Osteoblast (primary cell): ENCODE data around the gene GRB10. TPM values are rescaled to one million over a fixed set of nuclear protein-coding genes. Genes with fewer than 3 reads are reported as not detected.

Experiments used
- DNase-seq: peaks from one replicate; pipeline ENCODE4 v3.0.0; 2011; ENCODE audit warnings: low spot score, mixed read lengths; ENCODE audit not compliant: insufficient read length; ENCODE audit errors: missing footprints
- H2AFZ ChIP-seq: 2 replicates; pipeline ENCODE4 v1.6.0; 2011; ENCODE audit warnings: mild to moderate bottlenecking, low read length
- H3K27ac ChIP-seq: 2 replicates; pipeline ENCODE4 v1.5.1; 2011; ENCODE audit warnings: mild to moderate bottlenecking, low read depth, low read length, moderate library complexity
- H3K27me3 ChIP-seq: 2 replicates; pipeline ENCODE4 v1.6.0; 2012; ENCODE audit warnings: mild to moderate bottlenecking, control low read depth, inconsistent platforms, low read length, moderate library complexity; ENCODE audit not compliant: insufficient read depth
- H3K36me3 ChIP-seq: 2 replicates; pipeline ENCODE4 v1.5.1; 2011; ENCODE audit warnings: mild to moderate bottlenecking, low read length, control low read depth, moderate library complexity; ENCODE audit not compliant: insufficient read depth
- H3K4me1 ChIP-seq: 2 replicates; pipeline ENCODE4 v1.5.1; 2011; ENCODE audit warnings: mild to moderate bottlenecking, low read length, control low read depth, moderate library complexity; ENCODE audit not compliant: insufficient read depth
- H3K4me2 ChIP-seq: 2 replicates; pipeline ENCODE4 v1.6.0; 2011; ENCODE audit warnings: mild to moderate bottlenecking, low read length; ENCODE audit not compliant: insufficient read depth
- H3K4me3 ChIP-seq: fragments of 200-600 bp; sonication (generic); 3 replicates; pipeline ENCODE4 v1.5.1; 2012; ENCODE audit warnings: mild to moderate bottlenecking, low read length, inconsistent platforms; ENCODE audit not compliant: insufficient read depth
- H3K79me2 ChIP-seq: 2 replicates; pipeline ENCODE4 v1.6.0; 2012; ENCODE audit warnings: mild to moderate bottlenecking, low read length, control low read depth, inconsistent platforms; ENCODE audit not compliant: insufficient read depth
- H3K9me3 ChIP-seq: 2 replicates; pipeline ENCODE4 v1.5.1; 2011; ENCODE audit warnings: low read depth, low read length, control low read depth
- H4K20me1 ChIP-seq: 2 replicates; pipeline ENCODE4 v1.6.0; 2012; ENCODE audit warnings: mild to moderate bottlenecking, low read length, control low read depth; ENCODE audit not compliant: insufficient read depth
- total RNA-seq: library from RNA; depleted of rRNA; stranded (reverse); fragments of >200 nt; gene quantifications from 2 replicates; pipeline ENCODE4 v1.2.3, GENCODE V29; 2012
- TF ChIP-seq, protein P1 (sequence below): IDR thresholded peaks from 2 replicates; pipeline ENCODE4 v1.5.1; 2011; ENCODE audit warnings: mild to moderate bottlenecking, low read depth, low read length, moderate library complexity; ENCODE audit errors: extremely low read depth

Gene GRB10
- total RNA-seq, 1 donor = 62.6 TPM

GRCh38 chr7:50666124-50666496 lies 116.6 kb downstream of the GRB10 start:
- Histone ChIP-seq H4K20me1 (peaks cover 67% of the 10 kb centered on the region), H3K9me3 (no peaks in the 10 kb centered on the region), H3K4me1 (peaks cover 38% of the 10 kb centered on the region), H3K27ac (no peak overlapping the region), H3K79me2 (peaks cover 35% of the 10 kb centered on the region), H3K27me3 (no peaks in the 10 kb centered on the region), H3K4me3 (no peak overlapping the region), H3K36me3 (peaks cover 12% of the 10 kb centered on the region), H3K4me2 (no peak overlapping the region), H2AFZ (no peak overlapping the region)
- TF ChIP-seq, protein P1, sequence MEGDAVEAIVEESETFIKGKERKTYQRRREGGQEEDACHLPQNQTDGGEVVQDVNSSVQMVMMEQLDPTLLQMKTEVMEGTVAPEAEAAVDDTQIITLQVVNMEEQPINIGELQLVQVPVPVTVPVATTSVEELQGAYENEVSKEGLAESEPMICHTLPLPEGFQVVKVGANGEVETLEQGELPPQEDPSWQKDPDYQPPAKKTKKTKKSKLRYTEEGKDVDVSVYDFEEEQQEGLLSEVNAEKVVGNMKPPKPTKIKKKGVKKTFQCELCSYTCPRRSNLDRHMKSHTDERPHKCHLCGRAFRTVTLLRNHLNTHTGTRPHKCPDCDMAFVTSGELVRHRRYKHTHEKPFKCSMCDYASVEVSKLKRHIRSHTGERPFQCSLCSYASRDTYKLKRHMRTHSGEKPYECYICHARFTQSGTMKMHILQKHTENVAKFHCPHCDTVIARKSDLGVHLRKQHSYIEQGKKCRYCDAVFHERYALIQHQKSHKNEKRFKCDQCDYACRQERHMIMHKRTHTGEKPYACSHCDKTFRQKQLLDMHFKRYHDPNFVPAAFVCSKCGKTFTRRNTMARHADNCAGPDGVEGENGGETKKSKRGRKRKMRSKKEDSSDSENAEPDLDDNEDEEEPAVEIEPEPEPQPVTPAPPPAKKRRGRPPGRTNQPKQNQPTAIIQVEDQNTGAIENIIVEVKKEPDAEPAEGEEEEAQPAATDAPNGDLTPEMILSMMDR = no peak
- DNase-seq = no peak

GRCh38 chr7:50665403-50666123 lies 117.1 kb downstream of the GRB10 start:
- Histone ChIP-seq H3K4me1 (peaks cover 38% of the 10 kb centered on the region), H3K36me3 (peaks cover 12% of the 10 kb centered on the region), H3K4me3 (no peak overlapping the region), H3K27ac (peak overlapping the region; percentile 43), H3K27me3 (no peaks in the 10 kb centered on the region), H3K9me3 (no peaks in the 10 kb centered on the region), H2AFZ (no peak overlapping the region), H4K20me1 (peaks cover 67% of the 10 kb centered on the region), H3K79me2 (peaks cover 30% of the 10 kb centered on the region), H3K4me2 (peak overlapping the region; percentile 58)
- peak; percentile 92 for DNase-seq
- TF ChIP-seq, protein P1 = no peak

GRCh38 chr7:50664937-50665336 lies 117.8 kb downstream of the GRB10 start:
- TF ChIP-seq, protein P1 = no peak
- Histone ChIP-seq H3K4me3 (no peak overlapping the region), H2AFZ (no peak overlapping the region), H3K27me3 (no peaks in the 10 kb centered on the region), H3K4me1 (peaks cover 38% of the 10 kb centered on the region), H4K20me1 (peaks cover 67% of the 10 kb centered on the region), H3K79me2 (peaks cover 28% of the 10 kb centered on the region), H3K9me3 (no peaks in the 10 kb centered on the region), H3K36me3 (peaks cover 12% of the 10 kb centered on the region), H3K27ac (peak overlapping the region; percentile 43), H3K4me2 (peak overlapping the region; percentile 58)
- no peak for DNase-seq

DNA sequence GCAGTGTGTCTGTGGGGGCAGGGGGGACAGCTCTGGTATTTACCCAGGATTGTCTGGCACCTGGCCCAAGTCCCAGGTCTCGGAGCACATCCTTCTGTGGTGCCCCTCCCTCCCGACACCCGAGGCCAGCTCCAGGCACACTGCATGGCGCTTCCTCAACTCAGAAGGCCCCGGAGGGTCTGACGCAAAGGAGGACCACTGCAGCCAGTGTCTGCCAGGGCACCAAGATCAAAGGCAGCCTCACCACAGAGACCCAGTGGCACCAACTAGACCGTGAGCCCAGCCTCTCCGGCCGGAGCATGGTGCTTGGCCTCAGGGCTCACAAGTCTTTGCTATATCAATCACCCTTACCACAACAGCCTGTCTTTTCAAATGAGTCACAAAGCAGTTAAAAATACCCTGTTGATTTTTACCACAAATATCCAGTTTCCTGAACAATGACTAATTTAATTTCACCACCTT lies 118.2 kb downstream of the GRB10 start:
- Histone ChIP-seq H3K9me3 (no peaks in the 10 kb centered on the region), H4K20me1 (peaks cover 70% of the 10 kb centered on the region), H3K4me2 (peak overlapping the region; percentile 58), H3K79me2 (peaks cover 26% of the 10 kb centered on the region), H3K27me3 (no peaks in the 10 kb centered on the region), H3K4me1 (peaks cover 38% of the 10 kb centered on the region), H3K4me3 (no peak overlapping the region), H3K36me3 (peaks cover 12% of the 10 kb centered on the region), H2AFZ (no peak overlapping the region), H3K27ac (no peak overlapping the region)
- peak; percentile 95 for DNase-seq
- TF ChIP-seq, protein P1 = no peak
